Uterus (tissue), 4 donors: ENCODE measurements around the gene FRMD8. TPM values are rescaled to one million over a fixed set of nuclear protein-coding genes. Genes with fewer than 3 reads are reported as not detected.
A peak's percentile ranks its signal among the peaks of the same experiment; 100 is the strongest.

Experiments
- DNase-seq, 2 donors: peaks; one replicate each; pipeline ENCODE4 v3.0.0-alpha.2; 2019 to 2020
- H3K27ac ChIP-seq, 2 donors: fragments of 200-600 bp; sonication (generic); 1 replicate in 1 of 2; 2 replicates in 1 of 2; pipeline ENCODE4 v1.5.1; 2016 to 2018
- H3K27me3 ChIP-seq, 2 donors: fragments of 200-600 bp; sonication (generic); one replicate each; pipeline ENCODE4 v1.5.1; 2018 to 2019; ENCODE audit warnings: control low read depth in 1 of 2
- H3K36me3 ChIP-seq, 2 donors: fragments of 200-600 bp; sonication (generic); one replicate each; pipeline ENCODE4 v1.5.1; 2019; ENCODE audit warnings: control low read depth in 1 of 2
- H3K4me1 ChIP-seq, 2 donors: fragments of 200-600 bp; sonication (generic); one replicate each; pipeline ENCODE4 v1.5.1; 2018 to 2019; ENCODE audit warnings: control low read depth in 1 of 2
- H3K4me3 ChIP-seq, 2 donors: fragments of 200-600 bp; sonication (generic); 1 replicate in 1 of 2; 2 replicates in 1 of 2; pipeline ENCODE4 v1.5.1; 2018 to 2019; ENCODE audit warnings: mild to moderate bottlenecking in 1 of 2
- H3K9me3 ChIP-seq, 2 donors: fragments of 200-600 bp; sonication (generic); one replicate each; pipeline ENCODE4 v1.5.1; 2019; ENCODE audit warnings: control low read depth in 1 of 2
- CTCF ChIP-seq, 4 experiments: fragments of 200-600 bp in 2 of 4; fragments of 450-650 bp in 2 of 4; sonication (generic) in 2 of 4; IDR thresholded peaks; one replicate each; pipeline ENCODE4 v1.5.1; 2016 to 2019; ENCODE audit warnings: antibody characterized with exemption in 4 of 4, mild to moderate bottlenecking in 2 of 4, moderate library complexity in 1 of 4
- POLR2A ChIP-seq, 2 donors: fragments of 450-650 bp; IDR thresholded peaks; one replicate each; pipeline ENCODE4 v1.6.1; 2016; ENCODE audit warnings: antibody characterized with exemption in 2 of 2, mild to moderate bottlenecking in 1 of 2, moderate library complexity in 1 of 2
- intact Hi-C: fragments of 100-400 bp; cut with DNase I; formaldehyde crosslinking; loops from one replicate; pipeline ENCODE4 v1.15.1; 2023; ENCODE audit warnings: low total_unique reads
- total RNA-seq, 4 donors: library from RNA; depleted of rRNA in 3 of 4; stranded (reverse); fragments of >200 nt in 3 of 4; gene quantifications; one replicate each; pipeline versions ENCODE4 v1.1.0 to v1.2.4, GENCODE V29; 2014 to 2023
- donor health status: DM: yes; HTN: yes; CAD: no.

The FRMD8 gene
- total RNA-seq, 4 donors from 2014 or later = 15.9 to 160 (median 41.5) TPM

- H3K27ac ChIP-seq = no peak overlapping the region
- no peak for TF ChIP-seq POLR2A (IDR thresholded peaks at IDR 0.05)
- TF ChIP-seq CTCF (IDR thresholded peaks at IDR 0.05) = no peak
- no peaks in the 10 kb centered on the region for H3K36me3 ChIP-seq
- H3K4me3 ChIP-seq = no peak overlapping the region
- no peaks in the 10 kb centered on the region for H3K9me3 ChIP-seq
- H3K4me1 ChIP-seq = peaks cover 0 to 22% of the 10 kb centered on the region in 2 donors
- intact Hi-C loops = no loop called here
- no peak for DNase-seq
- H3K27me3 ChIP-seq = peaks cover 0 to 6% of the 10 kb centered on the region in 2 donors
Measured at GRCh38 chr11:65351511-65351910, 34.9 kb upstream of the FRMD8 start.

DNA sequence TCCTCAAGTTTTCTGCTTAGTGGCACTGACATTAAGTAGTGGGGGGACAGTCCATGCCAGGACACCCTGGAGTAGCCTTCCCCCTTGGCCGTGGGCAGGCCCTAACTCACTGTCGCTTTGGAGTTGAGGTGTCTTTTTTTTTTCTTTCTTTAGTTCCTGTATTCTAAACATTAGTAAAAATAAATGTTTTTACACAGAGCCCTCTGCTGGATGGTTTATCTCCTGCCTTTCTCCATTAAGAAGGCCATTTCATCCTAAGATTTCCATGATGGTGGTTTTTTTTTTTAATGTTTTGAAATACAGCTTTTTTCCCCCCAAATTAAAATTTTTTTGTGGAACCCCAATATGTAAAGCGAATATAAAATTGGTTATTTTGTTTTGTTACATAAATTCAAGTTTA, 33.7 kb upstream of the FRMD8 start:
- DNase-seq = no peak
- H3K27ac ChIP-seq = no peak overlapping the region
- intact Hi-C loops = no loop called here
- peaks cover 0 to 8% of the 10 kb centered on the region in 2 donors for H3K27me3 ChIP-seq
- H3K36me3 ChIP-seq = no peaks in the 10 kb centered on the region
- TF ChIP-seq POLR2A (IDR thresholded peaks at IDR 0.05) (no peak), CTCF (IDR thresholded peaks at IDR 0.05) (no peak)
- no peaks in the 10 kb centered on the region for H3K9me3 ChIP-seq
- no peak overlapping the region for H3K4me3 ChIP-seq
- peaks cover 0 to 22% of the 10 kb centered on the region in 2 donors for H3K4me1 ChIP-seq

DNA sequence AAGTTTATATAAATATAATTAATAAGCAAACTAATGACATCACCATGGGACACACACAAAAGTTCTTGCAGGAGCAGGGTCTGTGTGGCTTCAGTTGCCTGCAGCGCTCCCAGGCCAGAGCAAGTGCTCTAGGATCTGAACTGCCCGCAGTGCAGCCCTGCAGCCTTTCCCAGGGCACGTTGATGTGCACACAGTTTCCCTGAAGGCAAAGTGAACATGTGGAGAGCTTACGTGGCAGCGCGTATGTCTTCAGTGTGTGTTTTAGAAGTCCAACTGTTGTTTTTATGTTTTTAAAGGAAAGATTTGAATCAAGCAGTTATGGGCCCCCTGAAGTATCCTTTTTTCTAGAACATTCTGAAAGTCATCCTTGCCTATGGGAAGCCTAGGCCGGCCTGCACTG, 33.1 kb upstream of the FRMD8 start:
- H3K9me3 ChIP-seq = no peaks in the 10 kb centered on the region
- intact Hi-C loops = no loop called here
- H3K4me3 ChIP-seq = no peak overlapping the region
- H3K36me3 ChIP-seq = no peaks in the 10 kb centered on the region
- peaks cover 0 to 8% of the 10 kb centered on the region in 2 donors for H3K27me3 ChIP-seq
- DNase-seq = no peak
- H3K4me1 ChIP-seq = peaks cover 0 to 22% of the 10 kb centered on the region in 2 donors
- peak overlapping the region; percentile 36 to 75 for H3K27ac ChIP-seq
- no peak for TF ChIP-seq CTCF (IDR thresholded peaks at IDR 0.05)
- no peak for TF ChIP-seq POLR2A (IDR thresholded peaks at IDR 0.05)

DNA sequence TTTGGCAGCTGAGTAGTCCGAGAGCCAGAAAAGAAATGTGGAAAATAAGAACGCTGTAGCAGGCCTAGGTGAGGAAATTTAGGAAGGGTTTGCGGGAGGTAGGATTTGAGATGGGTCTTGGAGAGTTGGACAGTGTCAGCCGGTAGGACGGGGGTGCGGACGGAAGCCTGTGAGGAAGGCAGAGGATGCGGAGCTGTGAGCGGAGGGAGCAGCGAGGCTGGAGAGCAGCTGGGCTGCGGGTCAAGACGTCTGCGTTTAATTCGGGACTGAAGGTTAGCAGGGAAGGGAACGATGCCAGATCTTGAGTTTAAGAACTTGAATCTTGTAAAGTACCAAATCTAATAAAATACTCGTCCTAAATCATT, 32.6 kb upstream of the FRMD8 start:
- no peaks in the 10 kb centered on the region for H3K36me3 ChIP-seq
- H3K9me3 ChIP-seq = no peaks in the 10 kb centered on the region
- H3K27ac ChIP-seq = peak overlapping the region; percentile 36 to 75
- peaks cover 0 to 8% of the 10 kb centered on the region in 2 donors for H3K27me3 ChIP-seq
- intact Hi-C loops = no loop called here
- no peak for DNase-seq
- TF ChIP-seq POLR2A (IDR thresholded peaks at IDR 0.05) (no peak), CTCF (IDR thresholded peaks at IDR 0.05) (no peak)
- H3K4me3 ChIP-seq = peak overlapping the region; percentile 49 to 59
- peaks cover 0 to 22% of the 10 kb centered on the region in 2 donors for H3K4me1 ChIP-seq

- Histone ChIP-seq H3K4me1 (peaks cover 0 to 22% of the 10 kb centered on the region in 2 donors), H3K27me3 (peaks cover 0 to 8% of the 10 kb centered on the region in 2 donors), H3K4me3 (peak within 1 kb of the TSS; percentile 49 to 59), H3K27ac (peak within 1 kb of the TSS; percentile 42 to 75), H3K36me3 (no peaks in the 10 kb centered on the region), H3K9me3 (no peaks in the 10 kb centered on the region)
- peak; percentile 98 for DNase-seq
- intact Hi-C loops = no loop called here
- TF ChIP-seq CTCF (IDR thresholded peaks at IDR 0.05) = peak in 1 of 4 experiments; percentile 30
- peak; percentile 82 to 83 for TF ChIP-seq POLR2A (IDR thresholded peaks at IDR 0.05)
Measured at GRCh38 chr11:65354265-65355012, 32.0 kb upstream of the FRMD8 start, which contains the start of gene TIGD3. TSS of gene TIGD3 (plus strand) at chr11:65354751. CDS start at chr11:65355809, 1,058 bp downstream.
